ENCODE measurements around the gene GFPT1.

Gene GFPT1

GRCh38 chr2:69316550-69316949 is 70.5 kb downstream of the GFPT1 start:
- DNase-seq (ENCODE audit: low spot score), result no peak

GRCh38 chr2:69315160-69315761 is 71.8 kb downstream of the GFPT1 start:
- DNase-seq (ENCODE audit: low spot score), result no peak

- no peak for DNase-seq (ENCODE audit: low spot score)
These were observed 76.0 kb downstream of the GFPT1 start for GRCh38 chr2:69311024-69311416.

GRCh38 chr2:69310111-69311023 is 76.7 kb downstream of the GFPT1 start:
- no peak for DNase-seq (ENCODE audit: low spot score)

GRCh38 chr2:69309351-69310110 is 77.5 kb downstream of the GFPT1 start:
- no peak for DNase-seq (ENCODE audit: low spot score)

GRCh38 chr2:69308338-69308737 is 78.7 kb downstream of the GFPT1 start:
- DNase-seq (ENCODE audit: low spot score), result no peak

GRCh38 chr2:69307579-69308064 is 79.4 kb downstream of the GFPT1 start:
- no peak for DNase-seq (ENCODE audit: low spot score)

- DNase-seq (ENCODE audit: low spot score), result peak; percentile 64
These were observed 80.0 kb downstream of the GFPT1 start for GRCh38 chr2:69306822-69307578.

GRCh38 chr2:69306393-69306821 is 80.6 kb downstream of the GFPT1 start:
- DNase-seq (ENCODE audit: low spot score), result no peak

GRCh38 chr2:69305712-69306392 is 81.2 kb downstream of the GFPT1 start:
- no peak for DNase-seq (ENCODE audit: low spot score)

- DNase-seq (ENCODE audit: low spot score), result no peak
These were observed 81.9 kb downstream of the GFPT1 start for GRCh38 chr2:69305166-69305565.

- no peak for DNase-seq (ENCODE audit: low spot score)
These were observed 82.4 kb downstream of the GFPT1 start for GRCh38 chr2:69304656-69305055.

GRCh38 chr2:69300650-69301049 is 86.4 kb downstream of the GFPT1 start:
- no peak for DNase-seq (ENCODE audit: low spot score)

GRCh38 chr2:69299772-69300516 is 87.1 kb downstream of the GFPT1 start:
- no peak for DNase-seq (ENCODE audit: low spot score)

GRCh38 chr2:69298862-69299261 is 88.2 kb downstream of the GFPT1 start:
- no peak for DNase-seq (ENCODE audit: low spot score)

- DNase-seq (ENCODE audit: low spot score), result no peak
These were observed 88.8 kb downstream of the GFPT1 start for GRCh38 chr2:69298261-69298660.

GRCh38 chr2:69297216-69297615 is 89.8 kb downstream of the GFPT1 start:
- DNase-seq (ENCODE audit: low spot score), result no peak

GRCh38 chr2:69296421-69296820 is 90.6 kb downstream of the GFPT1 start:
- no peak for DNase-seq (ENCODE audit: low spot score)

GRCh38 chr2:69292256-69292655 is 94.8 kb downstream of the GFPT1 start:
- no peak for DNase-seq (ENCODE audit: low spot score)

GRCh38 chr2:69291721-69292120 is 95.3 kb downstream of the GFPT1 start:
- no peak for DNase-seq (ENCODE audit: low spot score)

Measured in activated CD4-positive, alpha-beta T cell treated with anti-CD3 and anti-CD28 coated beads, Interleukin-2, Interleukin-4, amounts not matched to agents 100 ng/mL and 50 ng/mL, durations not matched to agents 16 hours and 8 hours (primary cell).